ENCODE data around the gene MORN1. TPM values are rescaled to one million over a fixed set of nuclear protein-coding genes. Genes with fewer than 3 reads are reported as not detected.

The MORN1 gene
- total and polyA plus RNA-seq, 9 of the 15 experiments (the other 6 are each of a cell fraction or from before 2014, with no cell fraction given) = 0.24 to 9.3 (median 4.2) TPM

DNA sequence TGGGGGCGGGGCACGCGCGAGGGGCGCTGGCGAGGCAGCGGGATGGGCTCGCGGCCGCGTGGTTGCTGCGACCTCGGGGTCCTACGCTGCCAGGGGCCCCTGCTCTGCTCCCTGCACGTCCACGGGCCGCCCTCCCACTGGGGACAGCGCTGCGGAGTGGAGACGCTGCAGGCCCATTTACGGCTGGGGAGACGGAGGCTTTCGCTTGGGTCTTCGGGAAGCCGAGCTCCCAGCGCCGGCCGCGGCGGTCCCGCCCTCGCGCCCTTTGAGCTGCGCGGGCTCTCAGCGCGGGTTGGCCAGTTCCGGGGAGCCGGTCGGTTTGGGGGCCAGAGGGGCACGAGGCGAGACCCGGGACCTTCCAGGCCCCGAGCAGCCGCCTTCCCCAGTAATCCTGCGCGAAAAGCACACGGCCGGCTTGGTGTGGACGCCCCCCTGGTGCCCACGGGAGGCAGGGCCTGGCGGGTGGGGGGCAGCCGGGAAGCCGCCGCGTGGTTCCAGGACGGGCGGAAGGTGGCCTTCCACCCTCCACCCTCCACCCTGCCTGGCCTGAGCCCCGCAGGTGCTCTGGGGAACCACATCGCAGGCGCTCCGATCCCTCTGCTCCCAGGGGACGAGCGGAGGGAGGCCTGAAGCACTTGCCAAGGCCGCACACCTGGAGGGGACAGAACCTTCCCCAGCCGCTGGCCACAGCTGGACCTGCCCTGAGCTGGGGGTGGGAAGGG is 21.6 kb upstream of the MORN1 start (continued):
- TF ChIP-seq, protein P1, sequence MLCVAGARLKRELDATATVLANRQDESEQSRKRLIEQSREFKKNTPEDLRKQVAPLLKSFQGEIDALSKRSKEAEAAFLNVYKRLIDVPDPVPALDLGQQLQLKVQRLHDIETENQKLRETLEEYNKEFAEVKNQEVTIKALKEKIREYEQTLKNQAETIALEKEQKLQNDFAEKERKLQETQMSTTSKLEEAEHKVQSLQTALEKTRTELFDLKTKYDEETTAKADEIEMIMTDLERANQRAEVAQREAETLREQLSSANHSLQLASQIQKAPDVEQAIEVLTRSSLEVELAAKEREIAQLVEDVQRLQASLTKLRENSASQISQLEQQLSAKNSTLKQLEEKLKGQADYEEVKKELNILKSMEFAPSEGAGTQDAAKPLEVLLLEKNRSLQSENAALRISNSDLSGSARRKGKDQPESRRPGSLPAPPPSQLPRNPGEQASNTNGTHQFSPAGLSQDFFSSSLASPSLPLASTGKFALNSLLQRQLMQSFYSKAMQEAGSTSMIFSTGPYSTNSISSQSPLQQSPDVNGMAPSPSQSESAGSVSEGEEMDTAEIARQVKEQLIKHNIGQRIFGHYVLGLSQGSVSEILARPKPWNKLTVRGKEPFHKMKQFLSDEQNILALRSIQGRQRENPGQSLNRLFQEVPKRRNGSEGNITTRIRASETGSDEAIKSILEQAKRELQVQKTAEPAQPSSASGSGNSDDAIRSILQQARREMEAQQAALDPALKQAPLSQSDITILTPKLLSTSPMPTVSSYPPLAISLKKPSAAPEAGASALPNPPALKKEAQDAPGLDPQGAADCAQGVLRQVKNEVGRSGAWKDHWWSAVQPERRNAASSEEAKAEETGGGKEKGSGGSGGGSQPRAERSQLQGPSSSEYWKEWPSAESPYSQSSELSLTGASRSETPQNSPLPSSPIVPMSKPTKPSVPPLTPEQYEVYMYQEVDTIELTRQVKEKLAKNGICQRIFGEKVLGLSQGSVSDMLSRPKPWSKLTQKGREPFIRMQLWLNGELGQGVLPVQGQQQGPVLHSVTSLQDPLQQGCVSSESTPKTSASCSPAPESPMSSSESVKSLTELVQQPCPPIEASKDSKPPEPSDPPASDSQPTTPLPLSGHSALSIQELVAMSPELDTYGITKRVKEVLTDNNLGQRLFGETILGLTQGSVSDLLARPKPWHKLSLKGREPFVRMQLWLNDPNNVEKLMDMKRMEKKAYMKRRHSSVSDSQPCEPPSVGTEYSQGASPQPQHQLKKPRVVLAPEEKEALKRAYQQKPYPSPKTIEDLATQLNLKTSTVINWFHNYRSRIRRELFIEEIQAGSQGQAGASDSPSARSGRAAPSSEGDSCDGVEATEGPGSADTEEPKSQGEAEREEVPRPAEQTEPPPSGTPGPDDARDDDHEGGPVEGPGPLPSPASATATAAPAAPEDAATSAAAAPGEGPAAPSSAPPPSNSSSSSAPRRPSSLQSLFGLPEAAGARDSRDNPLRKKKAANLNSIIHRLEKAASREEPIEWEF (CRISPR knock-in tag; IDR thresholded peaks at IDR 0.05) = no peak
- no peak for TF ChIP-seq MEIS2 (IDR thresholded peaks at IDR 0.05; ENCODE audit: partially characterized antibody)
- TF ChIP-seq, protein P2, sequence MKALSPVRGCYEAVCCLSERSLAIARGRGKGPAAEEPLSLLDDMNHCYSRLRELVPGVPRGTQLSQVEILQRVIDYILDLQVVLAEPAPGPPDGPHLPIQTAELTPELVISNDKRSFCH (CRISPR knock-in tag; IDR thresholded peaks at IDR 0.05) = no peak
- TF ChIP-seq, protein P2 (tag; IDR thresholded peaks at IDR 0.05) = no peak; the same call in 1 of the 2 replicates
- 0 out of 2 replicates have a peak, but pooled peaks have one; percentile 24 for TF ChIP-seq EGR1 (conservative IDR thresholded peaks at IDR 0.05)
- TF ChIP-seq, protein P3, sequence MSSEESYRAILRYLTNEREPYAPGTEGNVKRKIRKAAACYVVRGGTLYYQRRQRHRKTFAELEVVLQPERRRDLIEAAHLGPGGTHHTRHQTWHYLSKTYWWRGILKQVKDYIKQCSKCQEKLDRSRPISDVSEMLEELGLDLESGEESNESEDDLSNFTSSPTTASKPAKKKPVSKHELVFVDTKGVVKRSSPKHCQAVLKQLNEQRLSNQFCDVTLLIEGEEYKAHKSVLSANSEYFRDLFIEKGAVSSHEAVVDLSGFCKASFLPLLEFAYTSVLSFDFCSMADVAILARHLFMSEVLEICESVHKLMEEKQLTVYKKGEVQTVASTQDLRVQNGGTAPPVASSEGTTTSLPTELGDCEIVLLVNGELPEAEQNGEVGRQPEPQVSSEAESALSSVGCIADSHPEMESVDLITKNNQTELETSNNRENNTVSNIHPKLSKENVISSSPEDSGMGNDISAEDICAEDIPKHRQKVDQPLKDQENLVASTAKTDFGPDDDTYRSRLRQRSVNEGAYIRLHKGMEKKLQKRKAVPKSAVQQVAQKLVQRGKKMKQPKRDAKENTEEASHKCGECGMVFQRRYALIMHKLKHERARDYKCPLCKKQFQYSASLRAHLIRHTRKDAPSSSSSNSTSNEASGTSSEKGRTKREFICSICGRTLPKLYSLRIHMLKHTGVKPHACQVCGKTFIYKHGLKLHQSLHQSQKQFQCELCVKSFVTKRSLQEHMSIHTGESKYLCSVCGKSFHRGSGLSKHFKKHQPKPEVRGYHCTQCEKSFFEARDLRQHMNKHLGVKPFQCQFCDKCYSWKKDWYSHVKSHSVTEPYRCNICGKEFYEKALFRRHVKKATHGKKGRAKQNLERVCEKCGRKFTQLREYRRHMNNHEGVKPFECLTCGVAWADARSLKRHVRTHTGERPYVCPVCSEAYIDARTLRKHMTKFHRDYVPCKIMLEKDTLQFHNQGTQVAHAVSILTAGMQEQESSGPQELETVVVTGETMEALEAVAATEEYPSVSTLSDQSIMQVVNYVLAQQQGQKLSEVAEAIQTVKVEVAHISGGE (CRISPR knock-in tag; IDR thresholded peaks at IDR 0.05) = no peak
- TF ChIP-seq, protein P4, sequence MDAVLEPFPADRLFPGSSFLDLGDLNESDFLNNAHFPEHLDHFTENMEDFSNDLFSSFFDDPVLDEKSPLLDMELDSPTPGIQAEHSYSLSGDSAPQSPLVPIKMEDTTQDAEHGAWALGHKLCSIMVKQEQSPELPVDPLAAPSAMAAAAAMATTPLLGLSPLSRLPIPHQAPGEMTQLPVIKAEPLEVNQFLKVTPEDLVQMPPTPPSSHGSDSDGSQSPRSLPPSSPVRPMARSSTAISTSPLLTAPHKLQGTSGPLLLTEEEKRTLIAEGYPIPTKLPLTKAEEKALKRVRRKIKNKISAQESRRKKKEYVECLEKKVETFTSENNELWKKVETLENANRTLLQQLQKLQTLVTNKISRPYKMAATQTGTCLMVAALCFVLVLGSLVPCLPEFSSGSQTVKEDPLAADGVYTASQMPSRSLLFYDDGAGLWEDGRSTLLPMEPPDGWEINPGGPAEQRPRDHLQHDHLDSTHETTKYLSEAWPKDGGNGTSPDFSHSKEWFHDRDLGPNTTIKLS (IDR thresholded peaks at IDR 0.05; ENCODE audit: borderline replicate concordance, low read depth) = peak; percentile 3; the same call in 1 of the 2 replicates
- TF ChIP-seq, protein P5, sequence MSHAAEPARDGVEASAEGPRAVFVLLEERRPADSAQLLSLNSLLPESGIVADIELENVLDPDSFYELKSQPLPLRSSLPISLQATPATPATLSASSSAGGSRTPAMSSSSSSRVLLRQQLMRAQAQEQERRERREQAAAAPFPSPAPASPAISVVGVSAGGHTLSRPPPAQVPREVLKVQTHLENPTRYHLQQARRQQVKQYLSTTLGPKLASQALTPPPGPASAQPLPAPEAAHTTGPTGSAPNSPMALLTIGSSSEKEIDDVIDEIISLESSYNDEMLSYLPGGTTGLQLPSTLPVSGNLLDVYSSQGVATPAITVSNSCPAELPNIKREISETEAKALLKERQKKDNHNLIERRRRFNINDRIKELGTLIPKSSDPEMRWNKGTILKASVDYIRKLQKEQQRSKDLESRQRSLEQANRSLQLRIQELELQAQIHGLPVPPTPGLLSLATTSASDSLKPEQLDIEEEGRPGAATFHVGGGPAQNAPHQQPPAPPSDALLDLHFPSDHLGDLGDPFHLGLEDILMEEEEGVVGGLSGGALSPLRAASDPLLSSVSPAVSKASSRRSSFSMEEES (CRISPR knock-in tag; IDR thresholded peaks at IDR 0.05) = no peak
- TF ChIP-seq ETV1 (tag; conservative IDR thresholded peaks at IDR 0.05; ENCODE audit: low read depth) = no peak

All from K562 (cell line).